ENCODE measurements around the gene LSM12. TPM values are rescaled to one million over a fixed set of nuclear protein-coding genes. Genes with fewer than 3 reads are reported as not detected.

LSM12 gene
- total RNA-seq, 2 donors from 2014 or later, result 24.9 to 30.8 TPM

GRCh38 chr17:44083250-44083849 is 16.9 kb upstream of the LSM12 start:
- TF ChIP-seq, protein P1, sequence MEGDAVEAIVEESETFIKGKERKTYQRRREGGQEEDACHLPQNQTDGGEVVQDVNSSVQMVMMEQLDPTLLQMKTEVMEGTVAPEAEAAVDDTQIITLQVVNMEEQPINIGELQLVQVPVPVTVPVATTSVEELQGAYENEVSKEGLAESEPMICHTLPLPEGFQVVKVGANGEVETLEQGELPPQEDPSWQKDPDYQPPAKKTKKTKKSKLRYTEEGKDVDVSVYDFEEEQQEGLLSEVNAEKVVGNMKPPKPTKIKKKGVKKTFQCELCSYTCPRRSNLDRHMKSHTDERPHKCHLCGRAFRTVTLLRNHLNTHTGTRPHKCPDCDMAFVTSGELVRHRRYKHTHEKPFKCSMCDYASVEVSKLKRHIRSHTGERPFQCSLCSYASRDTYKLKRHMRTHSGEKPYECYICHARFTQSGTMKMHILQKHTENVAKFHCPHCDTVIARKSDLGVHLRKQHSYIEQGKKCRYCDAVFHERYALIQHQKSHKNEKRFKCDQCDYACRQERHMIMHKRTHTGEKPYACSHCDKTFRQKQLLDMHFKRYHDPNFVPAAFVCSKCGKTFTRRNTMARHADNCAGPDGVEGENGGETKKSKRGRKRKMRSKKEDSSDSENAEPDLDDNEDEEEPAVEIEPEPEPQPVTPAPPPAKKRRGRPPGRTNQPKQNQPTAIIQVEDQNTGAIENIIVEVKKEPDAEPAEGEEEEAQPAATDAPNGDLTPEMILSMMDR (IDR thresholded peaks at IDR 0.05), result no peak
- no peak overlapping the region for H3K27ac ChIP-seq
- no peaks in the 10 kb centered on the region for H3K9me3 ChIP-seq
- no peak for DNase-seq (ENCODE audit: low spot score)
- H3K4me3 ChIP-seq, result no peak overlapping the region
- ATAC-seq (ENCODE audit: insufficient number of reproducible peaks, low FRiP score, low read depth), result no peak
- H3K4me1 ChIP-seq (ENCODE audit: control insufficient read depth in 1 of 2, low read depth in 2 of 2), result no peaks in the 10 kb centered on the region
- H3K27me3 ChIP-seq (replicated peaks; ENCODE audit: insufficient read depth), result no peaks in the 10 kb centered on the region
- H3K36me3 ChIP-seq, result peaks cover 78% of the 10 kb centered on the region

GRCh38 chr17:44082256-44082927 is 15.9 kb upstream of the LSM12 start:
- DNase-seq (ENCODE audit: low spot score), result no peak
- no peak for ATAC-seq (ENCODE audit: insufficient number of reproducible peaks, low FRiP score, low read depth)
- no peaks in the 10 kb centered on the region for H3K4me1 ChIP-seq (ENCODE audit: control insufficient read depth in 1 of 2, low read depth in 2 of 2)
- H3K36me3 ChIP-seq, result peaks cover 82% of the 10 kb centered on the region
- H3K27ac ChIP-seq, result peak overlapping the region; percentile 18 to 36
- no peak overlapping the region for H3K4me3 ChIP-seq
- TF ChIP-seq, protein P1 (IDR thresholded peaks at IDR 0.05), result no peak
- H3K27me3 ChIP-seq (replicated peaks; ENCODE audit: insufficient read depth), result no peaks in the 10 kb centered on the region
- no peaks in the 10 kb centered on the region for H3K9me3 ChIP-seq

GRCh38 chr17:44081681-44082080 is 15.2 kb upstream of the LSM12 start:
- Histone ChIP-seq H3K36me3 (peaks cover 88% of the 10 kb centered on the region), H3K4me3 (no peak overlapping the region), H3K4me1 (ENCODE audit: control insufficient read depth in 1 of 2, low read depth in 2 of 2) (no peaks in the 10 kb centered on the region), H3K9me3 (no peaks in the 10 kb centered on the region), H3K27me3 (replicated peaks; ENCODE audit: insufficient read depth) (no peaks in the 10 kb centered on the region), H3K27ac (peak overlapping the region; percentile 18 to 36)
- ATAC-seq (ENCODE audit: insufficient number of reproducible peaks, low FRiP score, low read depth) (no peak), DNase-seq (ENCODE audit: low spot score) (no peak)
- TF ChIP-seq, protein P1 (IDR thresholded peaks at IDR 0.05), result no peak

GRCh38 chr17:44079877-44080821 is 13.7 kb upstream of the LSM12 start:
- Histone ChIP-seq H3K27ac (no peak overlapping the region), H3K9me3 (no peaks in the 10 kb centered on the region), H3K36me3 (peaks cover 87% of the 10 kb centered on the region), H3K4me1 (ENCODE audit: control insufficient read depth in 1 of 2, low read depth in 2 of 2) (no peaks in the 10 kb centered on the region), H3K4me3 (no peak overlapping the region), H3K27me3 (replicated peaks; ENCODE audit: insufficient read depth) (no peaks in the 10 kb centered on the region)
- ATAC-seq (ENCODE audit: insufficient number of reproducible peaks, low FRiP score, low read depth) (no peak), DNase-seq (ENCODE audit: low spot score) (no peak)
- TF ChIP-seq, protein P1 (IDR thresholded peaks at IDR 0.05), result no peak

DNA sequence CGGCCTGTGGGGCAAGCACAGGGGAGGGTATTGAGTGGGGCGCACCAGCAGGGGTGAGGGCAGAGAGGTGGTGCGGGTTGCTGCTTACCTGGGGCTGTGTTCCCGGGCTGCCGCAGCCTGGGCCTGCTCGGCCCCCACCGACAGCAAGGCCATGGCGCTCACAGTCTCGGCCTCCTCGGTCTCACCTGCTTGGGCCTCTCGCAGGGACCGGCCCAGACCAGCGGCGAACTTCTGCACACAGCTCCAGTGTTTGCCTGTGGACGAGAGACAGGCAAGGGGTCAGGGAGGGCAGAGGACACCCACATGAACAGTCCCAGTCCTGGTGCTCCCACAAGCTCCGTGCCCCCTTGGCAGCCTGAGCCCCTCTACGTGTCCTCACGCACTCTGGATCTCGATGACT is 11.9 kb upstream of the LSM12 start:
- H3K27me3 ChIP-seq (replicated peaks; ENCODE audit: insufficient read depth), result no peaks in the 10 kb centered on the region
- H3K9me3 ChIP-seq, result no peaks in the 10 kb centered on the region
- H3K4me3 ChIP-seq, result no peak overlapping the region
- DNase-seq (ENCODE audit: low spot score) (no peak), ATAC-seq (ENCODE audit: insufficient number of reproducible peaks, low FRiP score, low read depth) (no peak)
- H3K27ac ChIP-seq, result no peak overlapping the region
- peaks cover 77% of the 10 kb centered on the region for H3K36me3 ChIP-seq
- TF ChIP-seq, protein P1 (IDR thresholded peaks at IDR 0.05), result no peak
- no peaks in the 10 kb centered on the region for H3K4me1 ChIP-seq (ENCODE audit: control insufficient read depth in 1 of 2, low read depth in 2 of 2)
